Measurements from ENCODE around the gene KRT79. TPM values are rescaled to one million over a fixed set of nuclear protein-coding genes. Genes with fewer than 3 reads are reported as not detected.

The KRT79 gene
- total and polyA plus RNA-seq, 8 donors, result 0.09 TPM; not detected in 7

- no peak for ATAC-seq
- intact Hi-C loops (cut with DNase I), result no loop called here
- Histone ChIP-seq H3K4me1 (no peaks in the 10 kb centered on the region), H3K9me3 (no peaks in the 10 kb centered on the region), H3K27me3 (no peaks in the 10 kb centered on the region), H3K27ac (no peak overlapping the region), H3K4me3 (no peak overlapping the region), H3K36me3 (no peaks in the 10 kb centered on the region)
- TF ChIP-seq CTCF (IDR thresholded peaks at IDR 0.05), result no peak
- no peak for FAIRE-seq
- no peak for DNase-seq
Measured at GRCh38 chr12:52851787-52852186, 17.7 kb upstream of the KRT79 start.

- Histone ChIP-seq H3K4me1 (no peaks in the 10 kb centered on the region), H3K27me3 (no peaks in the 10 kb centered on the region), H3K36me3 (no peaks in the 10 kb centered on the region), H3K9me3 (no peaks in the 10 kb centered on the region), H3K27ac (no peak overlapping the region), H3K4me3 (no peak overlapping the region)
- intact Hi-C loops (cut with DNase I), result no loop called here
- 83 to 87% methylated on average over 5 of the region's 5 CpGs for WGBS, 2 donors
- TF ChIP-seq CTCF (IDR thresholded peaks at IDR 0.05), result no peak
- DNase-seq (no peak), FAIRE-seq (no peak), ATAC-seq (no peak)
Measured at GRCh38 chr12:52850681-52851080, 16.6 kb upstream of the KRT79 start.

GRCh38 chr12:52849511-52849910, 15.4 kb upstream of the KRT79 start:
- ATAC-seq, result no peak
- Histone ChIP-seq H3K9me3 (no peaks in the 10 kb centered on the region), H3K4me3 (no peak overlapping the region), H3K4me1 (no peaks in the 10 kb centered on the region), H3K27me3 (no peaks in the 10 kb centered on the region), H3K36me3 (no peaks in the 10 kb centered on the region), H3K27ac (no peak overlapping the region)
- TF ChIP-seq CTCF (IDR thresholded peaks at IDR 0.05), result no peak
- 79 to 86% methylated on average over 6 of the region's 6 CpGs for WGBS, 2 donors
- intact Hi-C loops (cut with DNase I), result no loop called here
- no peak for DNase-seq
- no peak for FAIRE-seq

GRCh38 chr12:52848661-52849255, 14.6 kb upstream of the KRT79 start, which contains the start of gene KRT78:
Gene KRT78 (minus strand): TSS chr12:52848994. CDS start chr12:52848930, 64 bp downstream.
- H3K36me3 ChIP-seq, result no peaks in the 10 kb centered on the region
- no peak for TF ChIP-seq CTCF (IDR thresholded peaks at IDR 0.05)
- intact Hi-C loops (cut with DNase I), result no loop called here
- FAIRE-seq (no peak), DNase-seq (no peak), ATAC-seq (no peak)
- no peaks in the 10 kb centered on the region for H3K4me1 ChIP-seq
- H3K27me3 ChIP-seq, result no peaks in the 10 kb centered on the region
- no peaks in the 10 kb centered on the region for H3K9me3 ChIP-seq
- 80 to 85% methylated on average over 16 of the region's 16 CpGs for WGBS, 2 donors
- H3K27ac ChIP-seq, result no peak within 1 kb of the TSS
- H3K4me3 ChIP-seq, result no peak within 1 kb of the TSS

- no peaks in the 10 kb centered on the region for H3K36me3 ChIP-seq
- no peak overlapping the region for H3K27ac ChIP-seq
- no peak for ATAC-seq
- 83 to 88% methylated on average over 12 of the region's 12 CpGs for WGBS, 2 donors
- no peaks in the 10 kb centered on the region for H3K4me1 ChIP-seq
- no peak for FAIRE-seq
- H3K27me3 ChIP-seq, result no peaks in the 10 kb centered on the region
- no peaks in the 10 kb centered on the region for H3K9me3 ChIP-seq
- DNase-seq, result no peak
- no peak for TF ChIP-seq CTCF (IDR thresholded peaks at IDR 0.05)
- no peak overlapping the region for H3K4me3 ChIP-seq
- intact Hi-C loops (cut with DNase I), result no loop called here
Measured at GRCh38 chr12:52847335-52848102, 13.4 kb upstream of the KRT79 start.

Data from pancreas (tissue), 10 donors.